Left kidney (tissue), 8 donors: Measurements from ENCODE around the gene C17orf113. TPM values are rescaled to one million over a fixed set of nuclear protein-coding genes. Genes with fewer than 3 reads are reported as not detected.

Experiments
- DNase-seq: peaks from one replicate; pipeline ENCODE4 v3.0.0-alpha.2; 2013
- long read RNA-seq, 8 donors: transcript quantifications; one replicate each; lab custom pipeline, GENCODE V29; 2026
- polyA plus RNA-seq: library from polyadenylated mRNA; unstranded; fragments of 120-200 nt; gene quantifications from one replicate; pipeline ENCODE4 v1.2.1, GENCODE V29; 2013; ENCODE audit not compliant: insufficient read length

C17orf113 gene
- polyA plus RNA-seq = 4.7 TPM
- long read RNA-seq, donor 1 = 0 reads
- long read RNA-seq, donor 2 = 0 reads
- long read RNA-seq, donor 3 = 0 reads
- long read RNA-seq, donor 4 = 0 reads
- long read RNA-seq, donor 5, partial matches to known transcripts = 0 of 1 reads
- long read RNA-seq, donor 5, other reads (novel, unspliced or antisense) = 0 of 1 reads
- long read RNA-seq, donor 6 = 0 reads
- long read RNA-seq, donor 7, partial matches to known transcripts = 0 of 1 reads
- long read RNA-seq, donor 7, other reads (novel, unspliced or antisense) = 0 of 1 reads
- long read RNA-seq, donor 8 = 0 reads

DNA sequence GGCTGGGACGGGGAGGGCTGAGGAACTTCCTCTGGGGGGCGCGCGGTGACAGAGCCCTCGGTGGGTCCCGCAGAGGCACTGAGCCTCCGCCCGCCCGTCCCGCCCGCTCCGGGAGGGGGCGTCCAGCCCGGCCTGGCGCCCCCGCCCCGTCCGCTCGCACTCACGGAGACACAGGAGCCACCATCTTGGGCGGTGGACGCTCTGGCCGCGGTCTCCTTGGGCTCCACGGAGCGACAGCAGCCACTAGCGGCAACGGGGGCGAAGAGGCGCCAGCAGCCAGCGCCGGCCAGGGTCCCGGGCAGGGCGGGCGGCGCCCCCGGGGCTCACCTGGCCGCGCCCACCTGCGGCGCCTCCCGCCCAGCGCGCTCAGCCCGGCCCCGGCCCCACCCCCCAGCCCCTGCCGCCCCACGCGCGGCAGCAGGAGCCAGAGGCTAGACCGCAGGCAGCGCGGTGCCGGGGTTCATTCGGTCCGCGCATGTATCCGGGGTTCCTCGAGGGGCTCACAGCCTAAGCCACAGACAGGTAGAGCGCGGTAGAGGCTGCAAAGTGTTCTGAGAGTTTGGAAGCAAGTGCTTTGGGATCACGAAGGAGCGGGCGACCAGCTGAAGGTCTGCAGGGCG, at the start of gene C17orf113:
C17orf113 (minus strand) TSS at position 209 of the 620 bp plus-strand sequence. CDS start 7,225 bp downstream, outside the sequence.
- DNase-seq = no peak

GRCh38 chr17:42098730-42099399, 48.5 kb upstream of the C17orf113 start:
- no peak for DNase-seq

DNA sequence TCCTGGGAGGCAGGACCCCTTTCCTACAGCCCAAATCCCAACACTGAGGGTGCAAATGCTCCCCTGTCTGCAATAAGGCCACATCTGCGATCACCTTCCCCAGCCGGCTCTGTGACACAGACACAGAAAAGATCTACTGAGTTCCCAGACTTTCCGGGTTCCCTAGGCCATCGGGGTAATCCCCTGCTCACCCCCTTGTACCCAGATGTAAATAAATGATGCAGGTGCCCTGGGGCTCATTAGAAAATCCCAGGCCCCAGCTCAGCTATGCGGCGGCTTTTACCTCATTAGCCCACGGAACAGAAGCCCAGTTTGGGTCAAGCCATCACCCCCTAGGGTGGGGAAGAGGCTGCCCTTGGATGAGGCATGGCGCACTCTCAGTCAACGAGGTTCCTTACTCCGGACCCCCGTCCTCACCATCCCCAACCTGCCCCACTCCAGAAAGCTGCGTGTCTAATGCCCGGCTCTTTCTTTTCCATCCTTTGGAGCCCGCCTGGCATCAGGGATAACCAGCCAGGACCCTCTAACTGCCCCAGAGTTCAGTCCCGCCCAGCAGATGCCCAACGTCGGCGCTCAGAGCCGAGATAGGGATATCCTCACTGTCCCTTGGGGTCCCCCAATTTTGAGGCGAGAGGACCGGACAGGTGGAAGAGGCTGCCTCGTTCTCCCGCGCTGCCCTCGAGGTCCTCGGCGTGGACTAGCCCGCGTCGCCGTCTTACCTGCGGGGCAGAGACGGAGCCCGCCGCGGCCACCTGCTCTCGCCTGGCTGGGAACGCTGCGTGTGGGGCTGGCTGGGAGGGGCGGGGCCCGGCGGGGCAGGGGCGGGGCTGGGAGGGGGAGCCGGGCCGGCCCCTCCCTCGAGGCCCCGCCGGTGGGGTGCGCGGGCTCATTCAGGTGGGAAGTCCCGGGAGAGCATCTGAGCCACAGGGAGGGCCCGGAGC, 47.6 kb upstream of the C17orf113 start, which contains the start of gene ZNF385C:
ZNF385C (minus strand) TSS at position 783 of the 941 bp plus-strand sequence. CDS start 35,417 bp downstream, outside the sequence.
- DNase-seq = no peak

GRCh38 chr17:42096360-42097111, 46.1 kb upstream of the C17orf113 start:
- no peak for DNase-seq

- no peak for DNase-seq
Observed at GRCh38 chr17:42094375-42095069, 44.1 kb upstream of the C17orf113 start.

GRCh38 chr17:42092939-42093338, 42.5 kb upstream of the C17orf113 start:
- DNase-seq = no peak

DNA sequence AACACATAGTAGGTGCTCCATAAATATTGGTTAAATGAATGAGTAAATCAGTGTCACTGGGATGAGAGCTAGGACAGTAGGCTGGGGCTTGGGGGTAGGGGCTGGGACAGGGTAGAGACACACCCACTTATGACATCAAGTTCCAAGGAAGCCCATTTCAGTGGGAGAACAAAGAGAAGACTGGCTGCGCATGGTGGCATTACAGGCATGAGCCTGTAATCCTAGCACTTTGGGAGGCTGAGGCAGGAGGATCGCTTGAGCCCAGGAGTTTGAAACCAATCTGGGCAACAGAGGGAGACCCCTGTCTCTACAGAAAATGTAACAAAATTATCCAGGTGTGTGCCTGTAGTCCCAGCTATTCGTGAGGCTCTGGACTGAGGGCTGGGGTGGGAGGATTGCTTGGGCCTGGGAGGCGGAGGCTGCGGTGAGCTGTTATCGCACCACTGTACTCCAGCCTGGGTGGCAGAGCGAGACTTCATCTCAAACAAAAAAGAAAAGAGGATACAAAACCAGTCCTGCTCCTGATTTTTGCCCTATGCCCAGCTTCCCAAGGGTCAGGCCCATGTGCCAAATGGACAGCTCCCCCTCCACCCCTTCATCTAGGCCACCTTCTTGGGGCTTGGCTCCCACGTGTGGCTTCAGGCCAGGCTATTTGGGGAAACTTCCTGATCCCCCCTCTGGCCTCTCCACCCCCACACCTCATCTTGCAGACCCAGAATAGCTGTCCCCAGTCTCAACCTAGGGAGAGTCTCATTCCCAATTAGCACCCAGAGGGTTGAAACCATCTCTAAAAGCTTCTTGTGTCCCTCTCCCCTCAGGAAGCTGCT, 40.8 kb upstream of the C17orf113 start:
- DNase-seq = no peak

DNA sequence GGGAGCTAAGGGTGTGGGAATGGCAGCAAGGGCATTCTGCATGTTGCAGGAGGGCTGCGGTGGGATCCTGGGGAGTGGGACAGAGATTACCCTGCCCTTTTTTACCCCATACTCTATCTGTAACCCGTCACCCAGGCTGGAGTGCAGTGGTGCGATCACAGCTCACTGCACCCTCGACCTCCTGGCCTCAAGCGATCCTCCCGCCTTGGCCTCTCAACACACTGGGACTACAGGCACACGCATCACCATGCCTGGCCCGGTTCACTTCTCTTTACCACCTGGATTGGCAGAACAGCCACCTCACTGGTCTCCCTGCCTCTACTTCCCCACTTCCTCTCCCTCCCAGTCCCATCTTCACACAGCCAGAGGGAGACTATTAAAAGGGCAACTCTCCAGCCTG, 38.3 kb upstream of the C17orf113 start:
- DNase-seq = no peak

GRCh38 chr17:42087736-42088705, 37.6 kb upstream of the C17orf113 start:
- DNase-seq = no peak

GRCh38 chr17:42087042-42087701, 36.8 kb upstream of the C17orf113 start:
- DNase-seq = no peak

DNA sequence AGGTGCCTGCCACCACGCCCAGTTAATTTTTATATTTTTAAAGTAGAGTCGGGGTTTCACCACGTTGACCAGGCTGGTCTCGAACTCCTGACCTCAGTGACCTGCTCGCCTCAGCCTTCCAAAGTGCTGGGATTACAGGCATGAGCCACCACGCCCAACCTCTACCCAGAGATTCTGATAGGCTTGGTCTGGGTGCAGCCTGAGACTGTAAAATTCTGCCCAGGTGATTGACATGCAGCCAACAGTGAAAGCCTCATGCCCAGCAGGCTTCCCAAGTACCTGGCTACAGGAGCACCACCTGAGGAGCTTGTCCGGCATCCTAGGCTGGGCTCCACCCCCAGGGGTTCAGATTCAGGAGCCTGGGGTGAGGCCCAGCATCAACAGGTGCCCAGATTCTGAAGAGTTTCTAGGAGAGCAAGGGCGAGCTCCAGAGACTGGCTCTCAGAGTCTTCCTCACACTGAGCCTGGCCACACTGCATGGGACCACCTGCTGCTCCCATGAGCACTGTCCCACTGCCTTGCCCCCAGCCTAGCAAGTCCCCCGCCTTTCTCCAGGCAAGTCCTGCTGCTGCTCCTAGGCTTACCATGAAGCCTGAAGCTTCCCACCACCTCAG, 31.2 kb upstream of the C17orf113 start:
- DNase-seq = no peak

DNA sequence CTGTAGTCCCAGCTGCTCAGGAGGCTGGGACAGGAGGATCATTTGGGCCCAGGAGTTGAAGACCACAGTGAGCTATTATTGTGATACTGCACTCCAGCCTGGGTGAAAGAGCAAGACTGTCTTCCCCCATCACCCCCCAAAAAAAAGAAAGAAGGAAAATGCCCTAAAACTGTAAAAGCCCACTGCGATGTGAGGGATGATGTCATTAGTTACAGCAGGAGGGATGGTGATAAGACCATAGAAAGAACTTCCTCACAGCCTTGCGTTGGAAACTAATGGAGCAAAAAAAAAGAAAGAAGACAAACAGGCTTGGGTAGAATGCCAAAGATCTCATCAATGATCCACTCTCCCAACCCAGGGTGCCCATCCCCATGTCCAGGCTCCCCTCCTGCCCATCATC, 29.1 kb upstream of the C17orf113 start:
- DNase-seq = no peak

DNA sequence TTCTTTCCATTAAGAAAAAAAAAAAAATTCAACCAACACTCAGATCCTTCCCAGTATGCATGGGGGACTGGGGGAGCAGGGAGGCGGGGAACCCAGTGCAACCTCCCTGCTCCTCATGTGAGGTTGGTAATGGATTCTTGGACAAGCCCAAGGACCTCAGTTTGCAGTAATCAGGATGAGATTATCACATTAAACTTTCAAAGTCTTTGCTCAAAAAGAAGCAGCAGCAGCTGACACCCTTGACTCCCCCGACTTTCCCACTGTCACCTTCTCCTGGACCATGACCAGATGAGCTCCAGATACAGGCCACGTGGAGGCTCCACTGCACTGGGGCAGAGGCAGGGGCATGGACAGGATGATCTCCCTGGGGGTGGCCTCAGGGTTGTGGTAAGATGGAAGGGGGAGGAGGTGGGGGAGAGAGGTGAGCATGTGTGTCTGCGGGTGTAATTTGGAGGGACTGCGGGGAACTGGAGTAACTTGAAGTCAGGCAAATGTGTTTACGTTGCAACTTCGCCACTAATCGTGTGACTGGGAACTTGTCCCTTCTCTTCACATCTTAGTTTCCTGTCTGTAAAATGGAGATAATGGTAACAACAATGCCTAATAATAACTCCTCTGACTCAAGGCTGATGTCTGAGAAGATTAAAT, 28.1 kb upstream of the C17orf113 start:
- DNase-seq = no peak

DNA sequence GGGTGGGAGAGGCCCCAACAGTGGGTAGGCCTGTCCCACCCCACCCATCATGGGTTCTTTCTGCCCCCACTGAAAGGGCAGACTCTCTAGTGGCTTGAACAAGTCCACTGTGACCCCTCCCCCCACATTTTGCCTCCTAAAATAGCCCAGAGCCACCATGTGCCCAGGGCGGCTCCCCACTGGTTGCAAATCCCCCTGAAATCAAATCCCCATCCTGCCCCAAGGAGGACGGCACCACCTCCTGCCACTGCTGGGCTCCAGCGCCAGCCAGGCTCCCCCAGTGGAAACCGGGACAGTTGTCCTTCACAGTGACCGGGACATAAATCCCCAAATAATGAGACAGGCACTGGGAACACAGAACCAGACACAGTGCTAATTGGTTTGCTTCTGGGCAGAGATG, 27.4 kb upstream of the C17orf113 start:
- no peak for DNase-seq

GRCh38 chr17:42076797-42077559, 26.6 kb upstream of the C17orf113 start:
- no peak for DNase-seq

DNA sequence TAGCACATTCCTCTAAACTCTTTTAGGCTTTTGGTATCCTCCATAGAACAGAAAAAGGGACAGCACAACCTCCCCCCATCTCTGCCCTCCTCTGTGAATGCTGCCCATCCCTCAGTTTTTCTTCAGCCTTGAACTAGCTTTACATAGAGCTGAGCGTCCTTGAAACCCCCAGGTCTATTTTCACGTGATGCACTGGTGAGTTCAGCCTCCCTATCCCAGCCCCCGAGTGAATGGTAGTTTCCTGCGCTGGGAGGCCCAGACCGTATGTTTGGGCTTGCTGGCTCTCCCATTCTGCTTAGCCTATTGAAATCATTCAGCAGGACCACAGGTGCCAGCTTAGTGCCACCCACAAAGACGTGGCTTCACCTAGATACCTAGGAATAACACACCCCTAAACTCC, 25.4 kb upstream of the C17orf113 start:
- no peak for DNase-seq
